Measurements from ENCODE around the gene CTF1. TPM values are rescaled to one million over a fixed set of nuclear protein-coding genes. Genes with fewer than 3 reads are reported as not detected.

The CTF1 gene
- total RNA-seq, 1 donor from 2014 or later, result 0.41 TPM

DNA sequence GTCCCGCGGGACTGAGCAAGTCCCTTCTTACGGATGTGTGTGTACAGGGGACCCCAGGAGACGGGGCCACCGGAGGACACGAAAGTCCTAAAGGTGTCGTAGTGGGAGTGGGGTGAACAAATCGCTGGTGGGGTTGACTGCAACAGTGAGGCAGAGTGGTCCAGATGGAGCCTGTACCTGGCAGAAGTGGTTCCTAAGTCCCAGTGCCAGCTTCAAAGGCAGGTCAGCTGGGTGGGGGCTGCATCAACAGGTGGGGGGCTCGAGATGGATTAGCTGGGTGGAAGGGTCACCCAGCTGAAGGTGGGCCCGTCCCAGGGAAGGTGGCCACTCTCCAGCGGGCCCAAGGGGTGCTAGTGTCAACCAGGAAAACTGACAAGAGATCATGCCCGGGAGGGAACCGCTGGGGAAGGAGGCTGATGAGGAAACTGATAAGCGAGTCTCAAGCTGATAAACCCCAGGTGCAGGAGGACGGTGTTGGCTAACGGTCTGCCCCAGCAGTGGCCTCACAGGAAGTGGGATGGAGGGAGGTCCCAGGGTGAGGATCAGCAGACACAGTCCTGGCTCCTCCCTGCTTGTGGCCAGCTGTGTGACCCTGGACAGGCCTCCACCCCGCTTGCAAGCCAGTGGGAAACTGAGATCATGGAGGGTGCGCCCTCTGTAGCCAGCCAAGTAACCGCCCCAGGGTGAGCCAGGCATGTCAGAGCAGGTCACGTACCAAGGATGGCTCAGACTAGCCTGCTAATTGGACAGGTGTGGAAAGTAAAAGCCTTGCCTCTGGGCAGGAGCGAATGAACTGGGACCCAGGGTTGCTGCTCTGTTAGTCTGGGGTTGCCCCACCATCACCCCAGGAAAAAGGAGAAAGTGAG is 53.5 kb downstream of the CTF1 start:
- DNase-seq (ENCODE audit: low spot score in 2 of 2), result no peak

DNA sequence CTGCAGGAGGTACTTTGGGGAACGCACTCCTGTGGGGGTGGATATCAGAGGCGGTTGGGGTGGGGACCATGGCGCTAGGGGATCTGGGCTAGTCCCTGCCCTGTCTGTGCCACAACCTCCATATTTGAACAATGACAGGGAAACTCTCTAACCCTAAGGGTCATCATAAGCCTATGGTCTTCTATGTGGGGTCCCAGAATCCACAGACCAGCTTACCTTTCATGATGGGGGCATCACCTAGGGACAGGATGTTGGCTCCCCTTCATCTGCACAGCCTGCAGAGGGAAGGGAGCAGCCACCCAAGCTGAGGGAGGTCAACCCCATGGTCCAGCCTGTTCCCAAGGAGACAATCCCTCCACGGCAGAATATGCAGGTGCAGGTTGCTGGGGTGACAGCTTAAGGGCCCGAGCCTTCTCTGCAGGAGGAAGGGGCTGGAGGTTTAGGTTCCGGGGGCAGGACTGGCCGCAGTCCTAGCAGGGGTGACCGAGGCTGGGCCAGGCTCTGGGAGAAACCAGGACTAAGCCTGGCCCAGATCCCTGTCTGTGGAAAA is 54.2 kb downstream of the CTF1 start:
- DNase-seq (ENCODE audit: low spot score in 2 of 2) (no peak), FAIRE-seq (no peak)

More for the DNA sequence above, 53.5 kb downstream of the CTF1 start:
- no peak for FAIRE-seq

- DNase-seq (ENCODE audit: low spot score in 2 of 2) (no peak), FAIRE-seq (no peak)
These were observed 54.8 kb downstream of the CTF1 start for GRCh38 chr16:30951193-30951592.

GRCh38 chr16:30951750-30952149 is 55.3 kb downstream of the CTF1 start:
- no peak for DNase-seq (ENCODE audit: low spot score in 2 of 2)
- no peak for FAIRE-seq

DNA sequence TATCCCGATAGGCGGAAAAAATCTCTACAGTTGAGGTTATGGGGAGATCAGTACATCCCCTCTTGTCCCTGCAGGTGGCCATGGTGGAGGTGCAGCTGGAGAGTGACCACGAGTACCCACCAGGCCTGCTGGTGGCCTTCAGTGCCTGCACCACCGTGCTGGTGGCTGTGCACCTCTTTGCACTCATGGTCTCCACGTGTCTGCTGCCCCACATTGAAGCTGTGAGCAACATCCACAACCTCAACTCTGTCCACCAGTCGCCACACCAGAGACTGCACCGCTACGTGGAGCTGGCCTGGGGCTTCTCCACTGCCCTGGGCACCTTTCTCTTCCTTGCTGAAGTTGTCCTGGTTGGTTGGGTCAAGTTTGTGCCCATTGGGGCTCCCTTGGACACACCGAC is 56.7 kb downstream of the CTF1 start:
- no peak for FAIRE-seq
- DNase-seq (ENCODE audit: low spot score in 2 of 2), result no peak

Small RNA genes within 50 kb of the gene (small RNA-seq; reads per million reads assigned to genes)
- gene AC135048.1 (not detected), gene MIR4519 (not detected), gene MIR762 (not detected)

Other genes with a start within 250 kb of the CTF1 start
- gene PRR14, start 245.7 kb upstream of the CTF1 start, total RNA-seq, result 7.3 TPM
- gene FBRS, start 238.2 kb upstream of the CTF1 start, total RNA-seq, result 8.2 TPM
- 14.3 TPM for gene SRCAP, start 197.4 kb upstream of the CTF1 start, total RNA-seq
- 8.6 TPM for gene PHKG2, start 148.2 kb upstream of the CTF1 start, total RNA-seq
- 3.3 TPM for gene CFAP119, start 134.6 kb upstream of the CTF1 start, total RNA-seq
- 90.1 TPM for gene RNF40, start 134.3 kb upstream of the CTF1 start, total RNA-seq
- gene ZNF629, start 109.4 kb upstream of the CTF1 start, total RNA-seq, result 11.4 TPM
- gene BCL7C, start 2.5 kb upstream of the CTF1 start, total RNA-seq, result 41.6 TPM
- gene FBXL19, start 27.0 kb downstream of the CTF1 start, total RNA-seq, result 66.4 TPM
- gene ORAI3, start 52.5 kb downstream of the CTF1 start, total RNA-seq, result 4.1 TPM
- 1.6 TPM for gene SETD1A, start 61.1 kb downstream of the CTF1 start, total RNA-seq
- 2.0 TPM for gene HSD3B7, start 88.6 kb downstream of the CTF1 start, total RNA-seq
- 11.4 TPM for gene STX1B, start 114.0 kb downstream of the CTF1 start, total RNA-seq
- 13.9 TPM for gene STX4, start 136.9 kb downstream of the CTF1 start, total RNA-seq
- 9.0 TPM for gene ZNF668, start 177.6 kb downstream of the CTF1 start, total RNA-seq
- gene ZNF646, start 177.8 kb downstream of the CTF1 start, total RNA-seq, result 14.7 TPM
- gene PRSS53, start 192.3 kb downstream of the CTF1 start, total RNA-seq, result 1.6 TPM
- 35.9 TPM for gene VKORC1, start 198.2 kb downstream of the CTF1 start, total RNA-seq
- 11.4 TPM for gene BCKDK, start 211.8 kb downstream of the CTF1 start, total RNA-seq
- 47.7 TPM for gene KAT8, start 221.1 kb downstream of the CTF1 start, total RNA-seq
- not detected for gene PRSS8, start 239.1 kb downstream of the CTF1 start, total RNA-seq